Gastrocnemius medialis (tissue), 4 donors: ENCODE data around the gene SAMD5. TPM values are rescaled to one million over a fixed set of nuclear protein-coding genes. Genes with fewer than 3 reads are reported as not detected.
"Not testable (repeated sequence)": the region's sequence is repeated elsewhere in the genome, so short reads cannot be mapped to it uniquely, and the experiment has no call there.

Experiments used
- ATAC-seq, 2 donors: fragments of 150-250 bp; one replicate each; pipeline ENCODE4 v1.9.1; 2016
- DNase-seq, 2 donors: peaks; one replicate each; pipeline ENCODE4 v3.0.0-alpha.2; 2019
- H3K27ac ChIP-seq, 4 donors: fragments of 200-600 bp; sonication (generic); 1 replicate in 1 of 4; 2 replicates in 3 of 4; pipeline ENCODE4 v1.5.1; 2016 to 2018; ENCODE audit warnings: mild to moderate bottlenecking in 2 of 4, moderate library complexity in 1 of 4
- H3K27me3 ChIP-seq, 3 donors: fragments of 200-600 bp; sonication (generic) in 2 of 3; 1 replicate in 1 of 3; 2 replicates in 2 of 3; pipeline versions ENCODE4 v1.5.1 to v1.6.0; 2016 to 2019; ENCODE audit warnings: mild to moderate bottlenecking in 1 of 3, moderate library complexity in 1 of 3
- H3K36me3 ChIP-seq, 2 donors: fragments of 200-600 bp; sonication (generic) in 1 of 2; one replicate each; pipeline ENCODE4 v1.5.1; 2017 to 2018
- H3K4me1 ChIP-seq, 2 donors: fragments of 200-600 bp; sonication (generic) in 1 of 2; one replicate each; pipeline ENCODE4 v1.5.1; 2016 to 2017; ENCODE audit warnings: mild to moderate bottlenecking in 2 of 2
- H3K4me3 ChIP-seq, 4 donors: fragments of 200-600 bp; sonication (generic) in 3 of 4; 1 replicate in 1 of 4; 2 replicates in 3 of 4; pipeline ENCODE4 v1.5.1; 2016 to 2019; ENCODE audit warnings: mild to moderate bottlenecking in 2 of 4
- H3K9me3 ChIP-seq, 3 donors: fragments of 200-600 bp; sonication (generic) in 2 of 3; 1 replicate in 1 of 3; 2 replicates in 2 of 3; pipeline ENCODE4 v1.5.1; 2016 to 2019
- POLR2A ChIP-seq, 2 donors: fragments of 450-650 bp; IDR thresholded peaks; one replicate each; pipeline ENCODE4 v1.6.1; 2017; ENCODE audit warnings: antibody characterized with exemption in 2 of 2, mild to moderate bottlenecking in 2 of 2, moderate library complexity in 2 of 2
- in situ Hi-C, 4 donors: fragments of 200-750 bp; cut with MboI; loops; one replicate each; pipeline versions ENCODE4 v1.15.0 to v1.8.0; 2017; ENCODE audit warnings: low sequenced_read_pairs in 4 of 4
- intact Hi-C: fragments of 100-400 bp; cut with DNase I; formaldehyde crosslinking; loops from one replicate; pipeline ENCODE4 v1.15.1; 2023; ENCODE audit warnings: low total_unique reads
- total RNA-seq, 4 donors: library from RNA; depleted of rRNA; stranded (reverse); fragments of >200 nt; gene quantifications; one replicate each; pipeline versions ENCODE4 v1.1.0 to v1.2.3, GENCODE V29; 2016
- TF ChIP-seq, protein P1 (sequence below), 5 experiments: fragments of 450-650 bp in 3 of 5; fragments of 200-600 bp in 2 of 5; sonication (generic) in 2 of 5; IDR thresholded peaks in 4 of 5; conservative IDR thresholded peaks in 1 of 5; 1 replicate in 4 of 5; 2 replicates in 1 of 5; pipeline ENCODE4 v1.5.1; 2016 to 2019; ENCODE audit warnings: antibody characterized with exemption in 5 of 5, mild to moderate bottlenecking in 3 of 5, moderate library complexity in 3 of 5

SAMD5 gene
- total RNA-seq, 4 donors from 2014 or later, result 0.07 to 0.36 (median 0.07) TPM; not detected in 1

DNA sequence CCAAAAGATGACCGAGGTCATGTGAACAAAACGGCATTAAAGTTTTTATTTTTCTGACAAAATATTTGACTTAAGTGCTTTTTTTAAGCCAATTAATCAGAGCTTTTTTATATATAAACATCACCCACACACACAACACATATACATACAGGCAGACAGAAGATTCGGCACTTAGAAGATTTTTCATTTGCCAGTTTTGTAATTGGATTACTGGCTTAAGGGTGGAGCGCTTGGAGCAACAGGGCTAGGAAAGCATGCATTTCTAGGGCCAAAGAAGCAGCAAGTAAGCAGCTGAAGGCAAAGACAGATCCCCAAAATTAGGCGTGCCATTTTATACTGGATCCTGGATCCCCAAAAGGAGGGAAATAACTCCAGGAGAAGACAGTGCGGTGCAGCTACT is 30.3 kb downstream of the SAMD5 start:
- Histone ChIP-seq H3K9me3 (no peaks in the 10 kb centered on the region), H3K27me3 (no peaks in the 10 kb centered on the region), H3K4me3 (no peak overlapping the region), H3K4me1 (no peaks in the 10 kb centered on the region), H3K36me3 (no peaks in the 10 kb centered on the region), H3K27ac (no peak overlapping the region)
- DNase-seq, result no peak
- TF ChIP-seq POLR2A (IDR thresholded peaks at IDR 0.05), result no peak
- TF ChIP-seq, protein P1, sequence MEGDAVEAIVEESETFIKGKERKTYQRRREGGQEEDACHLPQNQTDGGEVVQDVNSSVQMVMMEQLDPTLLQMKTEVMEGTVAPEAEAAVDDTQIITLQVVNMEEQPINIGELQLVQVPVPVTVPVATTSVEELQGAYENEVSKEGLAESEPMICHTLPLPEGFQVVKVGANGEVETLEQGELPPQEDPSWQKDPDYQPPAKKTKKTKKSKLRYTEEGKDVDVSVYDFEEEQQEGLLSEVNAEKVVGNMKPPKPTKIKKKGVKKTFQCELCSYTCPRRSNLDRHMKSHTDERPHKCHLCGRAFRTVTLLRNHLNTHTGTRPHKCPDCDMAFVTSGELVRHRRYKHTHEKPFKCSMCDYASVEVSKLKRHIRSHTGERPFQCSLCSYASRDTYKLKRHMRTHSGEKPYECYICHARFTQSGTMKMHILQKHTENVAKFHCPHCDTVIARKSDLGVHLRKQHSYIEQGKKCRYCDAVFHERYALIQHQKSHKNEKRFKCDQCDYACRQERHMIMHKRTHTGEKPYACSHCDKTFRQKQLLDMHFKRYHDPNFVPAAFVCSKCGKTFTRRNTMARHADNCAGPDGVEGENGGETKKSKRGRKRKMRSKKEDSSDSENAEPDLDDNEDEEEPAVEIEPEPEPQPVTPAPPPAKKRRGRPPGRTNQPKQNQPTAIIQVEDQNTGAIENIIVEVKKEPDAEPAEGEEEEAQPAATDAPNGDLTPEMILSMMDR (IDR thresholded peaks at IDR 0.05 in 4 of 5, conservative IDR thresholded peaks at IDR 0.05 in 1 of 5), result no peak
- intact Hi-C loops, result no loop called here
- no peak for ATAC-seq
- in situ Hi-C loops, result no loop called here

DNA sequence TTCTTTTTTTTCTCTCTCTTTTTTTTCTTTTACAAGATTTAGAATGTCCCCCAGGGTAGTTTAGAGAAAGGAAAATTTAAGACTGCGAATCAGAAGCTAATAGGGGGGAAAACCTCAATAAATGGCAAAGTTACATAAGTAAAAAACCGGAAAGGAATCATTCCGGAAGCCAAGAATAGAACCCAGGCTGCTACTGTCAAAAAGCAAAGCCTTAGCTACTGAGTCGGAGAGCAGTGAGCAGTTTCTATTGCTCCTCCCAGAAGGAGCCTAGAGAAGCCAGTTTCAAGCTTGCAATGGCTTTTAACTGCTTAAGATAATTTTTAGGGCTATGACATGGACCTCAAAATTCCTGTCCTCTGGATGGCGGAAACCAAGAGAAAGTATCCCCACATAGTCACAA is 31.6 kb downstream of the SAMD5 start:
- DNase-seq (no peak), ATAC-seq (no peak)
- in situ Hi-C loops, result no loop called here

DNA sequence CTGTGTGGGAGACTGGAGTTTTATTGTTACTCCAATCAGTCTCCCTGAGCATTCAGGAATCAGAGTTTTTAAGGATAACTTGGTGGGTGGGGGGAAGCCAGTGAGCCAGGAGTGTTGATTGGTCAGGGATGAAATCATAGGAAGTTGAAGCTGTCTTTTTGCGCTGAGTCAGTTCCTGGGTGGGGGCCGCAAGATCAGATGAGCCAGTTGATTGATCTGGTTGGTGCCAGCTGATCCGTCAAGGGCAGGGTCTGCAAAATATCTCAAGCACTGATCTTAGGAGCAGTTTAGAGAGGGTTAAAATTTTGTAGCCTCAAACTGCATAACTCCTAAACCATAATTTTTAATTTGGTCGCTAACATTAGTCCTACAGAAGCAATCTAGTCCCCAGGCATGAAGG is 33.9 kb downstream of the SAMD5 start:
- H3K4me3 ChIP-seq, intact Hi-C loops, H3K27me3 ChIP-seq, H3K4me1 ChIP-seq, DNase-seq, ATAC-seq, in situ Hi-C loops, H3K36me3 ChIP-seq, H3K27ac ChIP-seq, H3K9me3 ChIP-seq: not testable (repeated sequence)

More for the DNA sequence above, 31.6 kb downstream of the SAMD5 start:
- Histone ChIP-seq H3K4me1 (no peaks in the 10 kb centered on the region), H3K36me3 (no peaks in the 10 kb centered on the region), H3K4me3 (no peak overlapping the region), H3K27me3 (no peaks in the 10 kb centered on the region), H3K9me3 (no peaks in the 10 kb centered on the region), H3K27ac (no peak overlapping the region)
- intact Hi-C loops, result no loop called here
- no peak for TF ChIP-seq POLR2A (IDR thresholded peaks at IDR 0.05)
- TF ChIP-seq, protein P1 (IDR thresholded peaks at IDR 0.05 in 4 of 5, conservative IDR thresholded peaks at IDR 0.05 in 1 of 5), result no peak

DNA sequence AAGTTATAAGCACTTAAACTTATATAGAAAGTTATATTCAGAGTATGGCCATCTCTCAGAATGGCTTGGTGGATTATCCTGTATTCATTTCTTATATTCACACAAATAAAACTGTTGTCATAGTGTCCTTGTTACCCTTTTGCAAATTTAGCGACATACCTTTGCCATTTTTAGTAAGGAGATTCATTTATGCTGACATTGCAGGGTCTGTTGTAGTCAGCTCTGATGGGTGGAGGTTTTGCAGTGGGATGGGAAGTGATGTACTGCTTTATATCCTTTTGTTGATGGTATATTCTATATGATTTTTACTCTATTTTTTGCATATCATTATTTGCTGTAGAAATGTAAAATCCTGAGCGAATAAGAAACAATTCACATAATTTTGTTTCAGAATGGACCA is 35.9 kb downstream of the SAMD5 start:
- H3K27ac ChIP-seq, result no peak overlapping the region
- no peak for ATAC-seq
- in situ Hi-C loops, result no loop called here
- H3K9me3 ChIP-seq, result no peaks in the 10 kb centered on the region
- no peaks in the 10 kb centered on the region for H3K36me3 ChIP-seq
- H3K27me3 ChIP-seq, result no peaks in the 10 kb centered on the region
- TF ChIP-seq, protein P1 (IDR thresholded peaks at IDR 0.05 in 4 of 5, conservative IDR thresholded peaks at IDR 0.05 in 1 of 5), result no peak
- TF ChIP-seq POLR2A (IDR thresholded peaks at IDR 0.05), result no peak
- intact Hi-C loops, result no loop called here
- H3K4me3 ChIP-seq, result no peak overlapping the region
- no peak for DNase-seq
- peaks cover 0 to 4% of the 10 kb centered on the region in 2 donors for H3K4me1 ChIP-seq

DNA sequence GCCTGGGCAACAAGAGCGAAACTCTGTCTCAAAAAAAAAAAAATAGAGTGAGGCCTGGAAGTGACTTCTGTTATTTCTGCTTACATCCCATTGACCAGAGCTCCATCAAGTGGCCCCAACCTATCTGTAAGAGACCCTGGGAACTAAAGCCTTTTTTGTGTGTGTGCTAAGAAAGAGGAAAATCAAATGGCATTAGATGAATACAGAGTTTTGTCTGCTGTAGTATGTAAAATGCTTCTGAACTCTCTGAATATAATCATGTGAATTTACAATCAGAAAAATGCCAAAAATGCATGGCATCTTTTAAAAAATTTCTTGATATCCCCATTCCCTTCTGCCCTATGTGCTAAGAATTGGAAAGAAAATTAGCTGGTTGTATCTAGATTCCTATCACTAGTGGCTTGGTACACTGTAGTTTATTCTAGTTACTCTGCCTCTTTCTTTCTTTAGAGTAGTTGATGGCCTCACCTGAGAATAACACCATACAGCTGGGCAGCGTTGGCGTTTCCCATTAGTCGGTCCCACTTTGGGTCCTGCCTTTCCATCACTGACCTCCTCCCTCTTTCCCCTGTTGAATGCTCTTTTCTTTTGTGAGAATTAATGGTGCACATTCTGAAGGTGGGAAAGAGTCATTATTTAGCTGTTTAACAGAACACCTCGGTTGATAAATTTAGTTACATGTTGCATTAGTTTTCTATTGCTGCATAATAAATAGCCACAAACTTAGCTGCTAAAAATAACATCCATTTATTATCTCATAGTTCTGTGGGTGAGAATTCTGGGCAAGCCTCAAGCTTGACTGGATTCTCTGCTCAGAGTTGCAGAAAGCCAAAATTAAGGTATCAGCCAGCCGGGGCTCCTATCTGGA is 38.2 kb downstream of the SAMD5 start:
- in situ Hi-C loops (no loop called here), intact Hi-C loops (no loop called here)
- ATAC-seq (no peak), DNase-seq (no peak)
- no peak for TF ChIP-seq POLR2A (IDR thresholded peaks at IDR 0.05)
- TF ChIP-seq, protein P1 (IDR thresholded peaks at IDR 0.05 in 4 of 5, conservative IDR thresholded peaks at IDR 0.05 in 1 of 5), result no peak
- Histone ChIP-seq H3K27me3 (no peaks in the 10 kb centered on the region), H3K36me3 (no peaks in the 10 kb centered on the region), H3K27ac (no peak overlapping the region), H3K9me3 (no peaks in the 10 kb centered on the region), H3K4me3 (no peak overlapping the region), H3K4me1 (peaks cover 0 to 4% of the 10 kb centered on the region in 2 donors)
